T47D (cell line): Measurements from ENCODE around the gene C9orf85.

ENCODE experiments used
- DNase-seq, 2 experiments: peaks; one replicate each; pipeline versions ENCODE4 v3.0.0 to v3.0.0-alpha.2; 2011 to 2012; ENCODE audit warnings: low read depth in 1 of 2, low spot score in 1 of 2
- JUND ChIP-seq: IDR thresholded peaks from 2 replicates; pipeline ENCODE4 v1.6.1; 2012; ENCODE audit warnings: low read depth
- in situ Hi-C: cut with HindIII; loops from 2 replicates; pipeline ENCODE4 v1.10.0; 2016; ENCODE audit warnings: low sequenced_read_pairs, low pct_unique_long_range_greater_than_20kb

C9orf85 gene

DNA sequence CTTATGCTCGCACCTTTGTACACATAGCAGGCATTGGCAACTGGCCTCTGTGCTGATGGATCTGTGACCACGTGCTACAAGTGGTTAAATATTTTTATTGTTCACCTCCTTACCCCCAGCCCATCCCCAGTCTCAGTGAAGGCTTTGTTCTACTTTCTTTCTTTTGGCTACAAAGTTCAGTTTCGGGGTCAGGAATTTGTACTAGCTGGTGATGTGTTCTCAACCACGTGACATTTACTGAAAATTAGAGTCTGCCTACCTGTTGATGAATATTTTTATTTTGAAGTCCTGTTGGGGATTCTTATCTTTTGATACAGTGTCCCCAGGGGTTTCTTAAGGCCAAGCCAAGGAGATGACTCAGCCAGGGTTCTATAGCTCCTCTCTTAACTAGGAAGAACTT is 101.2 kb downstream of the C9orf85 start:
- no peak for DNase-seq
- in situ Hi-C loops: no loop called here
- TF ChIP-seq JUND: no peak

DNA sequence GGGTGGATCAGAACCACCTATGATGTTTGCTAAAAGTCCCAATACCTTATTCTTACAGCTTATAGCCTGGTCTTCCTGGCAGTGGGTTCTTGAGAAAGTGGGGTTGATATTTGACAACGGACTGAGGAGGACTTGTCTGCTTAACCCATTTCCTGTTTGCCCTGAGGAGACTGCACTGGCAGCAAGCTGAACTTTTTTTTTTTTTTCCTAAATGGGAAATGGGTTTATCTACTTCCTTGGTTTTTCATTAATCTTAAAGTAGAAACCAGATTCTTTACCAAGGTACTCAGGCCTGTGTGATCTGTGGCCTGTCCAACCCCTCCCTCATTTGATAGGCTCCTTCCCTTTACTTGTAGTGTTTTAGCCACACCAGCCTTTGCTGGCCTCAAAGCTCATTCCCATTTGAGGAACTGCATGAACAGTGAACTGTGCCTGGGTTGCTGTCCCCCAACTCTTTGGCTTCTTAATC is 101.9 kb downstream of the C9orf85 start:
- TF ChIP-seq JUND: no peak
- in situ Hi-C loops: no loop called here
- no peak for DNase-seq

DNA sequence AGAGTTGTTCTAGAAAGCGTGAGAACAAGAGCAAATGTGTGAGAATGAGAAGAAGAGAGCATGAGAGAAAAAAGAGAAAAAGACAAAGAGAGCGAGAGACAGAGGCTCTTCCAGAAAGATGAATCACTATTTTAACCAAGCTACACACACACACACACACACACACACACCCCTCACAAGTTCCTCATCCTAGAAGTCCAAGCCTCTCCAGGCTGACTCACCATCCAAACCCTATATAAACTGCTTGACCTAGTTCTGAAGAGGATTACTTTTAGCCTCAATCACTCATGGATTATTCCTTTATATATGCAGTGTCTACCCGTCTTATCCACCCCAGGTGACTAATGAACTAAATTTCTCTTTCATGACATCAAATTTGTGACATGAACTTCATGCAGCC is 111.4 kb downstream of the C9orf85 start:
- DNase-seq: no peak
- in situ Hi-C loops: no loop called here
- no peak for TF ChIP-seq JUND
